Fibroblast of lung (primary cell): ENCODE results near the gene FAM241B. TPM values are rescaled to one million over a fixed set of nuclear protein-coding genes. Genes with fewer than 3 reads are reported as not detected.
A peak's percentile ranks its signal among the peaks of the same experiment; 100 is the strongest.

Source experiments
- DNase-seq, 2 donors: peaks; one replicate each; pipeline versions ENCODE4 v3.0.0 to v3.0.0-alpha.2; 2010; ENCODE audit warnings: low read depth in 2 of 2
- H2AFZ ChIP-seq: 2 replicates; pipeline ENCODE4 v1.5.1; 2012; ENCODE audit warnings: low read length, control low read depth, inconsistent platforms
- H3K27ac ChIP-seq: 2 replicates; pipeline ENCODE4 v1.5.1; 2011; ENCODE audit warnings: low read length, control low read depth; ENCODE audit not compliant: insufficient read depth
- H3K27me3 ChIP-seq: 2 replicates; pipeline ENCODE4 v1.5.1; 2011; ENCODE audit warnings: mild to moderate bottlenecking, low read length; ENCODE audit not compliant: control insufficient read depth, insufficient read depth
- H3K36me3 ChIP-seq: 2 replicates; pipeline ENCODE4 v1.5.1; 2011; ENCODE audit warnings: low read length; ENCODE audit not compliant: control insufficient read depth, insufficient read depth
- H3K4me1 ChIP-seq: 2 replicates; pipeline ENCODE4 v1.5.1; 2011; ENCODE audit warnings: low read length; ENCODE audit not compliant: control insufficient read depth, insufficient read depth; ENCODE audit errors: extremely low read depth
- H3K4me2 ChIP-seq: 2 replicates; pipeline ENCODE4 v1.5.1; 2011; ENCODE audit warnings: low read length, control low read depth; ENCODE audit not compliant: insufficient read depth; ENCODE audit errors: extremely low read depth
- H3K4me3 ChIP-seq, 4 experiments: fragments of 200-600 bp in 1 of 4; sonication (generic) in 1 of 4; replicated peaks in 1 of 4; 2 replicates each; pipeline ENCODE4 v1.5.1; 2011 to 2016; ENCODE audit warnings: low read length in 4 of 4, low read depth in 3 of 4, mild to moderate bottlenecking in 3 of 4, control low read depth in 2 of 4, inconsistent platforms in 1 of 4, mixed read lengths in 1 of 4; ENCODE audit not compliant: insufficient read depth in 1 of 4; ENCODE audit errors: control extremely low read depth in 1 of 4
- H3K79me2 ChIP-seq: 2 replicates; pipeline ENCODE4 v1.5.1; 2012; ENCODE audit warnings: mild to moderate bottlenecking, low read length, inconsistent platforms; ENCODE audit not compliant: control insufficient read depth, insufficient read depth
- H3K9ac ChIP-seq: 2 replicates; pipeline ENCODE4 v1.5.1; 2011; ENCODE audit warnings: mild to moderate bottlenecking, low read length, control low read depth; ENCODE audit not compliant: insufficient read depth
- H3K9me3 ChIP-seq: 2 replicates; pipeline ENCODE4 v1.5.1; 2012; ENCODE audit warnings: low read depth, low read length; ENCODE audit not compliant: control insufficient read depth, insufficient read depth
- H4K20me1 ChIP-seq: 2 replicates; pipeline ENCODE4 v1.5.1; 2011; ENCODE audit warnings: low read length; ENCODE audit not compliant: control insufficient read depth, insufficient read depth; ENCODE audit errors: extremely low read depth
- CTCF ChIP-seq, 2 donors: IDR thresholded peaks in 1 of 2; conservative IDR thresholded peaks in 1 of 2; 1 replicate in 1 of 2; 2 replicates in 1 of 2; pipeline ENCODE4 v1.5.1; 2011 to 2012; ENCODE audit warnings: low read length in 2 of 2, control low read depth in 1 of 2, inconsistent platforms in 1 of 2, low read depth in 1 of 2, mild to moderate bottlenecking in 1 of 2
- EZH2 ChIP-seq: IDR thresholded peaks from 2 replicates; pipeline ENCODE4 v1.5.1; 2012; ENCODE audit warnings: low read length, control low read depth, mild to moderate bottlenecking; ENCODE audit errors: missing control alignments
- polyA plus RNA-seq, 2 donors: library from polyadenylated mRNA; depleted of rRNA in 1 of 2; stranded (reverse) in 1 of 2; unstranded in 1 of 2; fragments of >200 nt; gene quantifications; 2 replicates each; pipeline ENCODE4 v1.2.1, GENCODE V29; 2011 to 2012; ENCODE audit warnings: missing spikeins in 1 of 2
- total RNA-seq: library from RNA; depleted of rRNA; stranded (reverse); fragments of >200 nt; gene quantifications from 2 replicates; pipeline ENCODE4 v1.2.1, GENCODE V29; 2014

The FAM241B gene
- total and polyA plus RNA-seq, 2 donors (not counting 1 experiment from before 2014, with no cell fraction given): 0.61 to 0.99 TPM

GRCh38 chr10:69636626-69637605 lies 6.9 kb downstream of the FAM241B start:
- Histone ChIP-seq H3K4me2 (no peak overlapping the region), H3K36me3 (no peaks in the 10 kb centered on the region), H3K4me1 (no peaks in the 10 kb centered on the region), H3K27ac (no peak overlapping the region), H3K4me3 (no peak overlapping the region), H3K9ac (no peak overlapping the region), H4K20me1 (no peaks in the 10 kb centered on the region), H3K9me3 (no peaks in the 10 kb centered on the region), H2AFZ (no peak overlapping the region), H3K79me2 (no peaks in the 10 kb centered on the region), H3K27me3 (peaks cover 9% of the 10 kb centered on the region)
- no peak for DNase-seq
- TF ChIP-seq EZH2: no peak

GRCh38 chr10:69638642-69639041 lies 8.6 kb downstream of the FAM241B start:
- DNase-seq: no peak
- Histone ChIP-seq H2AFZ (no peak overlapping the region), H3K27me3 (peaks cover 7% of the 10 kb centered on the region), H3K4me3 (no peak overlapping the region), H3K27ac (no peak overlapping the region), H3K4me1 (no peaks in the 10 kb centered on the region), H3K79me2 (no peaks in the 10 kb centered on the region), H3K9ac (no peak overlapping the region), H3K4me2 (no peak overlapping the region), H3K36me3 (no peaks in the 10 kb centered on the region), H4K20me1 (no peaks in the 10 kb centered on the region), H3K9me3 (no peaks in the 10 kb centered on the region)
- no peak for TF ChIP-seq CTCF (conservative IDR thresholded peaks at IDR 0.05 in 1 of 2, IDR thresholded peaks at IDR 0.05 in 1 of 2; ENCODE audit: low read depth in 1 of 2, low read length in 2 of 2)
- no peak for TF ChIP-seq EZH2

GRCh38 chr10:69639291-69640195 lies 9.5 kb downstream of the FAM241B start:
- H3K4me3 ChIP-seq: no peak overlapping the region
- H3K9ac ChIP-seq: no peak overlapping the region
- peaks cover 9% of the 10 kb centered on the region for H3K27me3 ChIP-seq
- peak; percentile 86 to 91 for TF ChIP-seq CTCF (conservative IDR thresholded peaks at IDR 0.05 in 1 of 2, IDR thresholded peaks at IDR 0.05 in 1 of 2; ENCODE audit: low read depth in 1 of 2, low read length in 2 of 2)
- no peak for TF ChIP-seq EZH2
- no peaks in the 10 kb centered on the region for H3K79me2 ChIP-seq
- peak; percentile 43 to 70 for DNase-seq
- H3K4me2 ChIP-seq: no peak overlapping the region
- H4K20me1 ChIP-seq: no peaks in the 10 kb centered on the region
- no peak overlapping the region for H3K27ac ChIP-seq
- H3K4me1 ChIP-seq: no peaks in the 10 kb centered on the region
- H2AFZ ChIP-seq: no peak overlapping the region
- H3K9me3 ChIP-seq: no peaks in the 10 kb centered on the region
- no peaks in the 10 kb centered on the region for H3K36me3 ChIP-seq
